Mammary epithelial cell (primary cell): ENCODE results near the gene C19orf25.

ENCODE experiments used
- CTCF ChIP-seq, 2 donors: IDR thresholded peaks in 1 of 2; conservative IDR thresholded peaks in 1 of 2; 2 replicates each; pipeline ENCODE4 v1.5.1; 2011 to 2012; ENCODE audit warnings: inconsistent platforms in 2 of 2, low read length in 2 of 2, mild to moderate bottlenecking in 2 of 2, control low read depth in 1 of 2, low read depth in 1 of 2; ENCODE audit not compliant: insufficient read depth in 1 of 2; ENCODE audit errors: extremely low read depth in 1 of 2
- EZH2 ChIP-seq: IDR thresholded peaks from 2 replicates; pipeline ENCODE4 v1.6.1; 2012; ENCODE audit warnings: low read length, inconsistent platforms, borderline replicate concordance

- TF ChIP-seq CTCF (conservative IDR thresholded peaks at IDR 0.05 in 1 of 2, IDR thresholded peaks at IDR 0.05 in 1 of 2; ENCODE audit: extremely low read depth in 1 of 2, insufficient read depth in 1 of 2, low read depth in 1 of 2, low read length in 2 of 2) (no peak), EZH2 (no peak)
Measured at GRCh38 chr19:1511318-1512317, 32.6 kb upstream of the C19orf25 start.
